Stimulated activated CD4-positive, alpha-beta T cell treated with anti-CD3 and anti-CD28 coated beads, TNF-alpha, amount 100 ng/mL, for 48 hours (primary cell): ENCODE data around the gene TCERG1L.
"Not testable (repeated sequence)": the region's sequence is repeated elsewhere in the genome, so short reads cannot be mapped to it uniquely, and the experiment has no call there.

Experiments used
- DNase-seq, 3 donors: peaks; one replicate each; pipeline ENCODE4 v3.0.0-alpha.2; 2020; ENCODE audit warnings: low read depth in 3 of 3

The TCERG1L gene

GRCh38 chr10:131145756-131146155 is 165.8 kb downstream of the TCERG1L start:
- no peak for DNase-seq

GRCh38 chr10:131144711-131145375 is 166.7 kb downstream of the TCERG1L start:
- no peak for DNase-seq

- no peak for DNase-seq
Measured at GRCh38 chr10:131144196-131144595, 167.3 kb downstream of the TCERG1L start.

- no peak for DNase-seq
Measured at GRCh38 chr10:131143425-131144165, 167.9 kb downstream of the TCERG1L start.

- DNase-seq: no peak
Measured at GRCh38 chr10:131142517-131143380, 168.8 kb downstream of the TCERG1L start.

- DNase-seq: no peak
Measured at GRCh38 chr10:131141645-131142516, 169.6 kb downstream of the TCERG1L start.

GRCh38 chr10:131141207-131141606 is 170.3 kb downstream of the TCERG1L start:
- no peak for DNase-seq

GRCh38 chr10:131140606-131141005 is 170.9 kb downstream of the TCERG1L start:
- DNase-seq: no peak

- DNase-seq: no peak
Measured at GRCh38 chr10:131137223-131137622, 174.3 kb downstream of the TCERG1L start.

GRCh38 chr10:131136336-131136735 is 175.2 kb downstream of the TCERG1L start:
- not testable (repeated sequence) for DNase-seq

GRCh38 chr10:131135716-131136115 is 175.8 kb downstream of the TCERG1L start:
- DNase-seq: no peak

GRCh38 chr10:131134651-131135050 is 176.9 kb downstream of the TCERG1L start:
- no peak for DNase-seq

GRCh38 chr10:131134001-131134576 is 177.4 kb downstream of the TCERG1L start:
- DNase-seq: no peak

- no peak for DNase-seq
Measured at GRCh38 chr10:131132681-131133080, 178.8 kb downstream of the TCERG1L start.

GRCh38 chr10:131131726-131132591 is 179.6 kb downstream of the TCERG1L start:
- DNase-seq: no peak

GRCh38 chr10:131130025-131130424 is 181.5 kb downstream of the TCERG1L start:
- no peak for DNase-seq

GRCh38 chr10:131129544-131129943 is 182.0 kb downstream of the TCERG1L start:
- DNase-seq: no peak

- no peak for DNase-seq
Measured at GRCh38 chr10:131128731-131129130, 182.8 kb downstream of the TCERG1L start.

- no peak for DNase-seq
Measured at GRCh38 chr10:131127610-131128009, 183.9 kb downstream of the TCERG1L start.

- DNase-seq: no peak
Measured at GRCh38 chr10:131127138-131127589, 184.4 kb downstream of the TCERG1L start.
